BJ (cell line): ENCODE measurements around the gene HSPA9. TPM values are rescaled to one million over a fixed set of nuclear protein-coding genes. Genes with fewer than 3 reads are reported as not detected.

Source experiments
- CTCF ChIA-PET: fragments of 350-600 bp; formaldehyde crosslinking; extraction: SDS; loops from one replicate; lab custom pipeline; 2021; ENCODE audit warnings: antibody characterized with exemption, inconsistent platforms; lab: Yijun Ruan, JAX
- POLR2A ChIA-PET: fragments of 300-600 bp; sonication (Branson Sonifier 250); formaldehyde crosslinking; extraction: SDS; loops from one replicate; lab custom pipeline; 2021; ENCODE audit warnings: antibody characterized with exemption; lab: Charles Lee
- DNase-seq: peaks from one replicate; pipeline ENCODE4 v3.0.0-alpha.2; 2011; ENCODE audit warnings: low read depth
- H3K27me3 ChIP-seq: 2 replicates; pipeline ENCODE4 v1.6.0; 2011; ENCODE audit warnings: low read length; ENCODE audit not compliant: control insufficient read depth, insufficient read depth
- H3K36me3 ChIP-seq: 2 replicates; pipeline ENCODE4 v1.5.1; 2011; ENCODE audit warnings: low read length; ENCODE audit not compliant: control insufficient read depth, insufficient read depth
- H3K4me3 ChIP-seq: 2 replicates; pipeline ENCODE4 v1.5.1; 2011; ENCODE audit warnings: low read depth, mild to moderate bottlenecking, control low read depth, low read length
- polyA minus RNA-seq: library from RNA; depleted of rRNA, polyadenylated mRNA; stranded (reverse); fragments of >200 nt; gene quantifications from 2 replicates; pipeline ENCODE4 v1.2.3, GENCODE V29; 2011; rRNA and poly(A)+ RNA removed
- polyA plus RNA-seq: library from polyadenylated mRNA; depleted of rRNA; stranded (reverse); fragments of >200 nt; gene quantifications from 2 replicates; pipeline ENCODE4 v1.2.3, GENCODE V29; 2011; rRNA removed
- TF ChIP-seq, protein P1 (sequence below): IDR thresholded peaks from 2 replicates; pipeline ENCODE4 v1.5.1; 2011; ENCODE audit warnings: low read depth, mild to moderate bottlenecking, control low read depth, inconsistent platforms, low read length, moderate library complexity; ENCODE audit not compliant: insufficient read depth

The HSPA9 gene
- polyA plus RNA-seq, result 216 and 245 TPM in 2 replicates
- polyA minus RNA-seq, result 166 and 265 TPM in 2 replicates

DNA sequence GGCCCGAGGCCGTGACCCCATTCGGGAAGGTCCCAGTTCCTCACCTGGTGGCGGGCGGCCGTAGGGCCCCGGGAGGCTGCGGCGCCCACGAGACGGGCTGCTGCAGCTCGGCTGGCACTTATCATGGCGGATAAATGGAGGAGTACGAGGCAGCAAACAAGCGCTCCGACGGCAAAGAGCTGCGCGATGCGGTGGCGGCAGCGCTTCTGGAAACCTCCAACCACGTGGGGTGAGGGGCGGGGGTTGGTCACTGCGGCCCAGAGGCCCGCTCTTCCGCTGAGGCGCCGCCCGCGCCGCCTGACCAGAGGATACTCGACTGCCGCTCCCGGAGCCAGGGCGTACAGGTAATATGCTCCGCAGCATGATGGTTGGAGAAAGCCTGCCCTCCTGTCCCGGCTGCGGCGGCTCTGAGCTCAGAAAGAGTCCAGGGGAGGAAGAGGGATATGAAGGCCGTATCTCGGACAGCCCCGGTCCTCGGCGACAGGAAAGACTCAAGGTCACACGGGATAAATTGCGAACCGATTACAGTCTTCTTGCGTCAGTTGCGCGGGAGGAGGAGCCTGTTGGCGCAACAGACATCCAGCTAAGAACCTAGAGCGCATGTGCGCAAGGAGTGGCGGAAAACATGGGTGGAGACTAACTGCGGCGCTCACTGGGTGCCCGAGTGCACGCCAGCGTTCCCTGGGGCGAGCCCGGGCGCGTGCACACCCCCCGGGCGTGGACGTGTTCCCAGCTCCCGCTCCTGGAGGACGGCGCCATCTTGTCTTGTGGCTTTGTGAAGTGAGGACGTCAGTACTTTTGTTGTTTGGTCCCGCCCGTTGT is at the start of gene HSPA9:
Gene HSPA9, minus strand, starts transcription at position 208 of the 822 bp plus-strand sequence. Its CDS starts 83 bp downstream, at position 125.
- no peaks in the 10 kb centered on the region for H3K27me3 ChIP-seq
- H3K36me3 ChIP-seq, result peaks cover 16% of the 10 kb centered on the region
- peak; percentile 99 for DNase-seq
- CTCF ChIA-PET, result interaction anchor here (1.1 to 1.5 kb wide), 5 partner anchors 10 to 687 kb away, joined by 3 to 6 read pairs (median 4); no protein-coding TSS in a partner anchor
- peak within 1 kb of the TSS; percentile 99 for H3K4me3 ChIP-seq
- POLR2A ChIA-PET, result interaction anchor here (0.6 to 1.0 kb wide), 4 partner anchors 32 to 718 kb away, joined by 3 to 4 read pairs (median 3); partner anchors contain the start of genes ETF1, FAM53C and MATR3
- TF ChIP-seq, protein P1, sequence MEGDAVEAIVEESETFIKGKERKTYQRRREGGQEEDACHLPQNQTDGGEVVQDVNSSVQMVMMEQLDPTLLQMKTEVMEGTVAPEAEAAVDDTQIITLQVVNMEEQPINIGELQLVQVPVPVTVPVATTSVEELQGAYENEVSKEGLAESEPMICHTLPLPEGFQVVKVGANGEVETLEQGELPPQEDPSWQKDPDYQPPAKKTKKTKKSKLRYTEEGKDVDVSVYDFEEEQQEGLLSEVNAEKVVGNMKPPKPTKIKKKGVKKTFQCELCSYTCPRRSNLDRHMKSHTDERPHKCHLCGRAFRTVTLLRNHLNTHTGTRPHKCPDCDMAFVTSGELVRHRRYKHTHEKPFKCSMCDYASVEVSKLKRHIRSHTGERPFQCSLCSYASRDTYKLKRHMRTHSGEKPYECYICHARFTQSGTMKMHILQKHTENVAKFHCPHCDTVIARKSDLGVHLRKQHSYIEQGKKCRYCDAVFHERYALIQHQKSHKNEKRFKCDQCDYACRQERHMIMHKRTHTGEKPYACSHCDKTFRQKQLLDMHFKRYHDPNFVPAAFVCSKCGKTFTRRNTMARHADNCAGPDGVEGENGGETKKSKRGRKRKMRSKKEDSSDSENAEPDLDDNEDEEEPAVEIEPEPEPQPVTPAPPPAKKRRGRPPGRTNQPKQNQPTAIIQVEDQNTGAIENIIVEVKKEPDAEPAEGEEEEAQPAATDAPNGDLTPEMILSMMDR, result no peak

DNA sequence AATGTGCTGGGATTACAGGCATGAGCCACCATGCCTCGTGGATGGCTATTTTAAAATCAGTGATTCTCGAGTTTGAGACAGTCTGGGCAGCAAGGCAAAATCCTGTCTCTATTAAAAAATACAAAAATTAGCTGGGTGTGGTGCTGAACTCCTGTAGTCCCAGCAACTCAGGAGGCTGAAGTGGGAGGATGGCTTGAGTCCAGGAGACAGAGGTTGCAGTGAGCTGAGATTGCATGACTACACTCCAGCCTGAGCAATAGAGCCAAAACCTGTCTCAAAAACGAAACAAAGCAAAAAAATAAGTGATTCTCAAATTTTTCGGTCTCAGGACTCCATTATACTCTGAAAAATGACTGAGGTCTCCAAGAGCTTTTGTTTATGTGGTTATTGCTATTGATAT is 47.9 kb upstream of the HSPA9 start:
- no peak for DNase-seq
- no peaks in the 10 kb centered on the region for H3K36me3 ChIP-seq
- ChIA-PET CTCF (interaction anchor here (1.0 kb wide), 1 partner anchor 43 kb away, joined by 3 read pairs; no protein-coding TSS in a partner anchor), POLR2A (no interaction called here)
- peaks cover 2% of the 10 kb centered on the region; the same call in 1 of the 2 replicates for H3K27me3 ChIP-seq
- H3K4me3 ChIP-seq, result no peak overlapping the region
- TF ChIP-seq, protein P1, result no peak

DNA sequence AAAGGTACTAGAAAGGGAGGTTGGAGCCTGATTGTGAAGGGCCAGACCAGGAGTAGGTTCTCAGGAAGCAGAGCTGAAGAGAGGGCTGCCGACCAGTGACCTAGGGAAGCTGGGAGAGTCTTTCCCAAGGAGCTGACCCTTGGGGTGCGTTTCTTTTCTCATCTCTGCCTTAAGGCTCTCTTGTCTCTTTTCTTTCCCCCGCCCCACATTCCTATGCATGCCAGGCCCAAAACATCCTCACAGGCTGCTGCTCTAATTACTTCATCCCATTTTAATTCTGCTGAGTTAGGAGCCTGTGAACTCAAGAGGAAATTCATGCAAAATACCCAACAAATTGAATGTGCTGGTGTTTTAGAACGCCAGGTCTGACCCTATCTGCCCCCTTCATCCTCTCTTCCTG is 46.9 kb upstream of the HSPA9 start:
- H3K27me3 ChIP-seq, result peaks cover 2% of the 10 kb centered on the region; the same call in 1 of the 2 replicates
- ChIA-PET POLR2A (no interaction called here), CTCF (interaction anchor here (0.6 to 1.4 kb wide), 3 partner anchors 9 to 76 kb away, joined by 3 read pairs; no protein-coding TSS in a partner anchor)

DNA sequence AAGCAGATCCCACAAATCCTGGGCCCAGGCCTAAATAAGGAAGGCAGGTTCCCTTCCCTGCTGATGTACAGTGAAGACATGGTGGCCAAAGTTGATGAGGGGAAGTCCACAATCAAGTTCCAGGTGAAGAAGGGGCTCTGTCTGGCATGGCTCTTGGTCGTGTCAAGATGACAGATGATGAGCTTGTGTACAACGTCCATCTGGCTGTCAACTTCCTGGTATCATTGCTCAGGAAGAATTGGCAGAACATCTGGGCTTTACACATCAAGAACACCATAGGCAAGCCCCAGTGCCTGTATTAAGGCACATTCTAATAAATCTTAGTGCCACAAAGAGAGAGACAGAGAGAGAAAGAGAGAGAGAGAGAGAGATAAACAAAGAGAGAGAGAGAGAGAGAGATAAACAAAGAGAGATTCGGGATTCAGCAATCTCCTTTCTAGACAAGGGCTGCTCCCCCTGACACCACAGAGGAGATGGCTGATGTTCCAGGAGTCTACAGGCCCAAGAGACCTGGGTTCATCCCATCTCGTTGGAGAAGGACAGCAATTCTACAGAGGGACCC is 45.5 kb upstream of the HSPA9 start:
- DNase-seq, result no peak
- Histone ChIP-seq H3K4me3 (no peak overlapping the region), H3K27me3 (peaks cover 2% of the 10 kb centered on the region; the same call in 1 of the 2 replicates), H3K36me3 (no peaks in the 10 kb centered on the region)
- POLR2A ChIA-PET, result no interaction called here
- TF ChIP-seq, protein P1, result no peak
- CTCF ChIA-PET, result interaction anchor here (1.4 kb wide), 1 partner anchor 8 kb away, joined by 3 read pairs; no protein-coding TSS in a partner anchor

More for the DNA sequence above, 46.9 kb upstream of the HSPA9 start:
- DNase-seq, result no peak
- Histone ChIP-seq H3K4me3 (no peak overlapping the region), H3K36me3 (no peaks in the 10 kb centered on the region)
- TF ChIP-seq, protein P1, result no peak
